Measurements from ENCODE around the gene NFATC1. TPM values are rescaled to one million over a fixed set of nuclear protein-coding genes. Genes with fewer than 3 reads are reported as not detected.

The NFATC1 gene
- total RNA-seq, 1 experiment from 2014 or later: 1.8 TPM

- DNase-seq (ENCODE audit: extremely low read depth, low read depth): no peak
Observed at GRCh38 chr18:79525556-79526467, 130.1 kb downstream of the NFATC1 start.

GRCh38 chr18:79526468-79527460 is 131.0 kb downstream of the NFATC1 start:
- DNase-seq (ENCODE audit: extremely low read depth, low read depth): no peak

GRCh38 chr18:79527656-79528315 is 132.1 kb downstream of the NFATC1 start:
- no peak for DNase-seq (ENCODE audit: extremely low read depth, low read depth)

GRCh38 chr18:79528316-79528695 is 132.6 kb downstream of the NFATC1 start:
- DNase-seq (ENCODE audit: extremely low read depth, low read depth): no peak

- DNase-seq (ENCODE audit: extremely low read depth, low read depth): peak; percentile 55
Observed at GRCh38 chr18:79528846-79529245, 133.1 kb downstream of the NFATC1 start.

- DNase-seq (ENCODE audit: extremely low read depth, low read depth): no peak
Observed at GRCh38 chr18:79529296-79529695, 133.6 kb downstream of the NFATC1 start.

- DNase-seq (ENCODE audit: extremely low read depth, low read depth): no peak
Observed at GRCh38 chr18:79529991-79530390, 134.3 kb downstream of the NFATC1 start.

GRCh38 chr18:79530821-79531220 is 135.1 kb downstream of the NFATC1 start:
- DNase-seq (ENCODE audit: extremely low read depth, low read depth): no peak

GRCh38 chr18:79531386-79531785 is 135.7 kb downstream of the NFATC1 start:
- no peak for DNase-seq (ENCODE audit: extremely low read depth, low read depth)

- DNase-seq (ENCODE audit: extremely low read depth, low read depth): no peak
Observed at GRCh38 chr18:79531926-79532312, 136.2 kb downstream of the NFATC1 start.

GRCh38 chr18:79532313-79533007 is 136.7 kb downstream of the NFATC1 start:
- no peak for DNase-seq (ENCODE audit: extremely low read depth, low read depth)

- DNase-seq (ENCODE audit: extremely low read depth, low read depth): no peak
Observed at GRCh38 chr18:79533146-79533545, 137.4 kb downstream of the NFATC1 start.

GRCh38 chr18:79533591-79533990 is 137.9 kb downstream of the NFATC1 start:
- no peak for DNase-seq (ENCODE audit: extremely low read depth, low read depth)

- DNase-seq (ENCODE audit: extremely low read depth, low read depth): no peak
Observed at GRCh38 chr18:79534356-79534755, 138.6 kb downstream of the NFATC1 start.

GRCh38 chr18:79537758-79538157 is 142.0 kb downstream of the NFATC1 start:
- DNase-seq (ENCODE audit: extremely low read depth, low read depth): no peak

GRCh38 chr18:79538635-79539034 is 142.9 kb downstream of the NFATC1 start:
- no peak for DNase-seq (ENCODE audit: extremely low read depth, low read depth)

- DNase-seq (ENCODE audit: extremely low read depth, low read depth): no peak
Observed at GRCh38 chr18:79540161-79540903, 144.6 kb downstream of the NFATC1 start.

GRCh38 chr18:79540904-79541282 is 145.2 kb downstream of the NFATC1 start:
- no peak for DNase-seq (ENCODE audit: extremely low read depth, low read depth)

GRCh38 chr18:79542213-79542612 is 146.5 kb downstream of the NFATC1 start:
- DNase-seq (ENCODE audit: extremely low read depth, low read depth): no peak
